Measurements from ENCODE around the gene FXR2.
"Not testable (repeated sequence)": the region's sequence is repeated elsewhere in the genome, so short reads cannot be mapped to it uniquely, and the experiment has no call there.

FXR2 gene

DNA sequence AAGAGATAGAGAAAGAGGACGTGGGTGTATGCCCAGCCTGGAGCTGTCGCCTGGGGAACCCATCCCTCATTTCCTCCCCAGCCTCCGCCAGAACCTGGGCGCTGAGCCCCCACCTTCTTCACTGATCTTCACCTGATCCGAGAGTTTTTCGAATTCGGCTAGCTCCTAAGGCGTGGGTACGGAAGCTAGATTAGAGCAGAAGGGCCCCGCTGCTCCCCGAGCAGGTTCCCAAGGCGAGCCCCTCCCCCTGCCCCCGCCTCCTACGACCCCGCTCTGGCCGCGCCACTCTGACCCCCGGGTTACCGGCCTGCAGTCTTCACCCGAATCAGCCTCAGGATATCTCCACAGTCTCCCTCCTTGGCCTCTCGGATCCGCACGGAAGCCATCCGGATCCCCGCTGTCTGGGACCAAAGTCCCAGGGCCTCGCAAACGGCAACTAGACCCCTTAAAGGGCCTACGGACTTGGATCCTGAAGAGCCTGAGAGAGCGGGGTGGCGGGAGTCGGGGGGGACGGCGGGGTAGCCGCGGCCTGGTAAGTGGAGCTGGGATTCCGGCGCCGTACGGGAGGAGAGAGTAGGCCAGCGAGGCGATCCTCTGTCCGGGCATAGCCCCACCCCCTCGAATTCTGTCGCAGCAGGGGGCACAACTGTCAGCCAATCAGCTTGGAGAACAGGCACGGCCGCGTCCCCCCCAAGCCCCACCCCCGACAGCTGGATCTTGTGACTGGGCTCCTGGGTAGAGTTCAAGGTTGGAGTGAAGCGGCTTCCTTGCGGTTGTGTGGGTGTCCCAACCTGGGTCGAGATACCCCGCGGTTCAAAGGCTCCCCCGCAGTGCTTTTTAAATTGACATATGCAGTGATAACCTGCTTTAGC is 12.8 kb upstream of the FXR2 start, which contains the start of gene SAT2:
Gene SAT2 (minus strand): TSS at position 572 of the 872 bp plus-strand sequence. CDS start 186 bp downstream, at position 386.
- DNase-seq = peak; percentile 62 to 64

DNA sequence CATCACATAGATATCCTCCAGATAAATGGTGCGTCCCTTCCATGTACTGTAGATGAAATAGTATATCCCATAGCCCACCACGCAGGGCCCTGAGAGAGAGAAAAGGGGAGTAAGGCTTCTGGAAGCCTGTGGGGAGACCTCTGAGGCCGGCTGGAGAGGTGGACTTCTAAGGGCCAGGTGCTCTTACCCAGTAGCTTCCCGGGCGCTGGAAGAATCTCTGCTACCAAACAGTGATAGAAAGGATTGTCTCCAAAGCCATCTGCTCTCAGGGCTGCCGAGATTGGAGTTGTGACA is 12.2 kb upstream of the FXR2 start:
- no peak for DNase-seq

DNA sequence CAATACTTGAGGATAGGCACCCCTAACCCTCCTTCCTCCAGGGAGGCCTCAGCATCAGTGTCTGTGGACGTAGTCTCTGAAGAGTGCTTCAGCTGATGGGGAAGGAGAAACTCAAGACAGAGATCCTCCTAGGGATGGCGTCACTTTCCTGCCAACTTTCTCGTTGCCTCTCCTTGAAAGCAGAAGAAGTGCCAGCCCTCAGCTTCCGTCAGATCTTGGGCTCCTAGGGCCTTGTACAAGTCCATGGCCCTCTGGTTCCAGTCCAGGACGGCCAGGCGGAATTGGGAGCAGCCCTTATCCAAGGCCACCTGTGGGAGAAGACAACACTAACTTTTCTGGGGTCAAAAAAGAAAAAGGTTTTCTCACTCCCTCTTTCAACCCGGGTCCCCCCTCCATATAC is 11.6 kb upstream of the FXR2 start:
- no peak for DNase-seq

DNA sequence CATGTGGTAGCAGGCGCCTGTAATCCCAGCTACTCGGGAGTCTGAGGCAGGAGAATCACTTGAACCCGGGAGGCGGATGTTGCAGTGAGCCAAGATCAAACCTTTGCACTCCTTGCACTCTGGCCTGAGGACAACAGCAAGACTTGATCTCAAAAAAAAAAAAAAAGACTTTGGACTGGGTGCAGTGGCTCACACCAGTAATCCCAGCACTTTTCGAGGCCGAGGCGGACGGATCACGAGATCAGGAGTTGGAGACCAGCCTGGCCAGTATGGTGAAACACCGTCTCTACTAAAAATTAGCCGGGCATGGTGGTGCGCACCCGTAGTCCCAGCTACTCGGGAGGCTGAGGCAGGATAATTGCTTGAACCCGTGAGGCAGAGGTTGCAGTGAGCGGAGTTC is 11.1 kb upstream of the FXR2 start:
- not testable (repeated sequence) for DNase-seq

DNA sequence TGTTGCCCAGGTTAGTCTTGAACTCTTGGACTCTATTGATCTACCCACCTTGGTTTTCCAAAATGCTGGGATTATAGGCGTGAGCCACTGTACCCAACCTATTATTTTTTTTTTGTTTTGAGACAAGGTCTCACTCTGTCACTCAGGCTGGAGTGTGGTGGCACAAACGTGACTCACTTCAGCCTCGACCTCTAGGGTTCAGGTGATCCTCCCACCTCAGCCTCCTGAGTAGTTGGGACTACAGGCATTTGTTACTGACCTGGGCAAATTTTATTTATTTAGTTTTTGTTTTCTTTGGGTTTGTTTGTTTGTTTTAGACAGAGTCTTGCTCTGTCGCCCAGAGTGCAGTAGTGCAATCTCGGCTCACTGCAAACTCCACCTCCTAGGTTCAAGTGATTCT is 9.0 kb upstream of the FXR2 start:
- DNase-seq = no peak

DNA sequence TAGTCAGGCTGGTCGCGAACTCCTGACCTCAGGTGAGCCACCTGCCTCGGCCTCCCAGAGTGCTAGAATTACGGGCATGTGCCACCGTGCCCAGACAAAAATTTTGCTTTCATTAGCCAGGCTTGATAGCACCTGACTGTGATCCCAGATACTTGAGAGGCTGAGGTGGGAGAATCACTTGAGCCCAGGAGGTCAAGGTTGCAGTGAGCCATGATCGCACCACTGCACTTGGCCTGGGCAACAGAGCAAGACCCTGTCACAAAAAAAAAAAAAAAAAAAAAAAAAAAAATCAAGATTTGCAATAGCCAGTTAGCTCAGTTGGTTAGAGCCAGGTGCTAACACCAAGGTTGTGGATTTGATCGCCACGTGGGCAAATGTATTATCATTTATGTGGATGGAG is 6.1 kb upstream of the FXR2 start:
- no peak for DNase-seq

DNA sequence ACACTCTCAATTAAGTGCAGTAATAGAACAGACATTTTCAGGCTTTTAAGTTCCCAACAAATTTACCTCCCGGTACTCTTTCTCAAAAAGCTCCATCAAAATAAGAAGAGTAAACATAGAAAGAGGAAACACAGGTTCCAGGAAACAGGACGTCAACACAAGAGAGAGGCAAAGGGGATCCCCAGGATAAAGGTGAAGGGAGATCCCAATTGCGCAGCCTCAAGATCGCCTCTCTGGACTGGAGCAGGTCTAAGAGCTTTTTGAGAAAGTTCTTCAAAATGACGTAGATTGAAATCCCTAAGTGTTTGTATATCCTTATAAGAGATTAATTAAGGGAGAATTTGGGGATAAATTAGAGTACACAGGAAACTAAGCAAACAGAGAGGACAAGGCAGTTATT is 3.9 kb upstream of the FXR2 start:
- DNase-seq = no peak

DNA sequence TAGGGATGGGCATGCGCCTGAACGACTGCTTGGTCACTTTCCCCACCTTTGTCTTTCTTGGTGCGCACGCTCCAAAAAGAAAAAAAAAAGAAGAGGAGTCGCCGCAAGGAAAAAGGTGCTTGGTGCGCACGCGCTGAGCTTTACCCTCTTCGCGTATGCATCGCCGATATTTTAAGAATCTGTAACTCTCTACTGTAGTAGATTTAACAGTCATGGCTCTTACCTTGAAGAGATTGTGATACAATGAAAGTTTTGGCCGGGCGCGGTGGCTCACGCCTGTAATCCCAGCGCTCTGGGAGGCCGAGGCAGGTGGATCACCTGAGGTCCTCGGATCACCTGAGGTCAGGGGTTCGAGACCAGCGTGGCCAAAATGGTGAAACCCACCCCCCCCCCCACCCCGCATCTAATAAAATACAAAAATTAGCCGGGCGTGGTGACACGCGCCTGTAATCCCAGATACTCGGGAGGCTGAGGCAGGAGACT is 609 bp upstream of the FXR2 start:
- DNase-seq = no peak

DNA sequence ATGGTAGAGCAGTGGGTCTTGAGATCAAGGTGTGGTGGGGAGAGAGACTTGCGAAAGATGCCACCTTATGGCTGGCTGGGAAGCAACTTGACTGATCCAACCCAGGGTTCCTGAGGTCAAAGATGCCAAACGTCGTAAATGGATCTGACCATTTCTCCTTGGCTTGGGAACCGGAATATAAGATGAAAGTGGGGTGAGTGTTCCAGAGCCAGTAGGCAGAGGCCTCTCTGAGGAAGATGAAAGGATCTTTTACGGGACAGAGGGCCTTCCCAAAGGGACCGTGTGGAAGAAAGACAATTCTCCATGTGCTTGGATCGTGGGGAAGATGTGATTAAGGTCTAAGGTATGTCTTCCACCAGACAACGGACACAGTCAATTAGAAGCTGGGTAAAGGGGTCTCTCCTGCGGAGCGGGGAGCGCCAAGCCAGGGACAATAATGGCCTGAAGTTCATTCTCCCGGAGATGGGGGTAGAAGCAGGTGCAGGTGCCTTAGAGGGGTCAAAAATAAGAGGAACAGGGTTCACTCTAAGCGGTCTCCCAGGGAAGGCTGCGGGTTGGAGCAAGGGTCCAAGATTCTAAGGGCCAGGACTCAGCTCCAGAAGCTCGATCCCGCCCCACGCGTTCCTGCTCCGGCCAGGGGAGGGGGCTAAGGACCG is 800 bp downstream of the FXR2 start:
- no peak for DNase-seq

DNA sequence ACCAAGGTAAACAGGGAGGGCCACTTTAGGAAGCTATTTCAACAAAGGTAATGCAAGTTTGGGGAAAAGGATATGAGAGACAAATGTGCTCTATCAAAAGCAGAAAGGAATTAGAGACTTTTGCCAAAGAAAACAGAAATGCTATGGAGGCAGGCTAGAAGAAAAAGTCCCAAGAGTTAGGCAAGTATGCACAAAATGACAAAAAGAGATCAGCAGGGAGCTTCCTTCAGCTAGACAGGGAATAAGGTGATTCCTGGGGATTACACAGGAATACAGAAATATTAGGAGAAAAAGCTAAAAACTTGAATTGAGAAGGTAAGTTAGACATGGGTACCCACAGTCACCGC is 2.4 kb downstream of the FXR2 start:
- no peak for DNase-seq

DNA sequence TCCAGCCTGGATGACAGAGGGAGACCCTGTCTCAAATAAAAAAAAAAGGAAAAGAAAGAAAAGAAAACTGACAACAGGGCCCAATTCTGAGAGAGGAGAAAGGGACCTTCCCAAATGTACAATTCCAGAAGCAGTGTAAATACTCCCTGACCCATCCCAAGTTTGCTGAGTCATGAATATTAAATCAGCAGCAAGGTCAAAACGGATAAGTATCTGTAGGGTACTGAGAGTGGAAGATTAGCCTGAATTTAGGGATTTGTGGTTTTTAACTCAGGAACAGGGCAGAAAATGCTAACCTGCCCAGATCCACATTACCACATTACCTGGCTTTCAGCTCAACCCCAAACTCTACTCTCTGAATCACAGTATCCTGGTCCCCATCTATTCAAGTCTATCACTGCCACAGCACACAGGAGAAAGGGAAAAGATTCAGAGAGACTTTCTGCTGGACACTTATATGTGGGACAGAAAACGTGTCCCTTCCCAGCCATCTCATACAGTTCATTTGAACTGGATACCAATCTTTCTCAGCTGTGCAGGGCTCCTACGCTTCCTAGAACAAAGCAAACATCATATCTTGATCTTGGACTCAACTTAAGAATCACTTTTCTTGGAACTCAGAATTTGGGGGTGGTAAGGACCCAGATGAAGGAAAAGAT is 2.9 kb downstream of the FXR2 start:
- no peak for DNase-seq

DNA sequence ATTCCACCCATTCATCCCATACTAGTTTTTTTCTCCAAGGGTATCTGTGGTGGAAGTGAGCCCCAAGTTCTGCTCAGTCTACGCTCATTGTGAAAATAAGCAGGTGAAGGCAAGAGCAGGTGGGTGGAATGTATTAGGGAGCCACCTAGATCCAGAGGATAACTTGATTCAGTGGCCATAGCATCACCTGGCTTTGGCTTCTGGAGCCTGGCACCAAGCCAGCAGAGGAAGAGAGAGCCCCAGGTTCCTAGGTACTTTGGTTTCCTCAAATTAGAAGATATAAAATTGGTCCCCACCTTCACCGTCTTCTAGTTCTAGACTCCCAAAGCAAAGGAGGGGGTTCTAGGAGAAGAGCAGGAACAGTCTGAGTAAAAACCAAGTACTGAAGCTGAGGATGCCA is 4.1 kb downstream of the FXR2 start:
- no peak for DNase-seq

DNA sequence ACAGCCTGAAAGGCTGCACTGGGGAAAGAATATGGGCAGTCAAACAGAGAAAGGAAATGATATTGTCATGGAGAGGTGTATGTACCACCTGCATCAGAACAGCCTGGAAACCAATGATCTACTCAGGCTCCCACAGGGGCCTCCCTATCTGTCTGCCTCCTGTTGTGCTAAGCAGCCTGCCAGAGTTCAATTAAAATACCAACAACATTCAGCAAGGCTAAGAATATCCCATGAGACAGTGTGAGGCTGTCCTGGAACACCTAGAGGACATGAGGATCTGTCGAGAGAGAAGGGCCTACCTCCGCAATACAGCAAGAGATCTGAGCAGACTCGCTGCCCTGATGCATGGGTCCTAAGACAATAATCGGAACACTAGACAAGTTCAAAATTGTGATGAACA is 8.4 kb downstream of the FXR2 start:
- DNase-seq = no peak

DNA sequence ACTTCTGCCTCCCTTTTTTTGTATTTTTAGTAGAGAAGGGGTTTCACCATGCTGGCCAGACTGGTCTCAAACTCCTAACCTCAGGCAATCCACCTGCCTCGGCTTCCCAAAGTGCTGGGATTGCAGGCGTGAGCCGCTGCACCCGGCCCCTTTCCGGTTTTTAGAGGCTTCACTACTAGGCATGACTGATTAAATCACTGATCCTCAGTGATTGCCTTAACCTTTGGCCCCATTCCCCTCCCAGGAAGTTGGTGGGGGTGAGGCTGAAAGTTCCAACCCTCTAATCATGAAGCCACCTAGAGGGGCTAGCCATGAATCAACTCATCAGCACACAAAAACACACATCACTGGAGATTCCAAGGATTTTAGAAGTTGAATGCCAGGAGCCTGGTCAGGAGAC is 17.1 kb downstream of the FXR2 start:
- not testable (repeated sequence) for DNase-seq

DNA sequence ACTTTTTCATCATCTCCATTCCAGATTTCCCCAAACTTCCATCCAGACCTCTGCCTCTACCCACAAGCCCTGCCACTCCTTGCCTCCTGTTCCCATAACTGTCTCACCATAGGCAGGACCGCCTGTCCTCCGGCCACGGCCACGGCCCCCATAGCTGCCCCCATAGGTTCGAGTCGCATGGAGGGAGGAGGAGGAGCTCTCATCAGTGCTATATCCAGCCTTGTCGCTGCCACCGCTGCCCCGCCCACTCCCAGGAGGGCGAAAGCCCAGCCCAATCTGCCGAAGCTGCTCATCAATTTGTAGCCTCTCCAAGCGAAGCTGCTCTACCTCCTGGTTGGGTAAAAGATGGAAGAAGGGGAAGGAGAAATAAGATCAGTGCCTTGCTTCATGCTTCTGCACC is 21.4 kb downstream of the FXR2 start:
- no peak for DNase-seq

DNA sequence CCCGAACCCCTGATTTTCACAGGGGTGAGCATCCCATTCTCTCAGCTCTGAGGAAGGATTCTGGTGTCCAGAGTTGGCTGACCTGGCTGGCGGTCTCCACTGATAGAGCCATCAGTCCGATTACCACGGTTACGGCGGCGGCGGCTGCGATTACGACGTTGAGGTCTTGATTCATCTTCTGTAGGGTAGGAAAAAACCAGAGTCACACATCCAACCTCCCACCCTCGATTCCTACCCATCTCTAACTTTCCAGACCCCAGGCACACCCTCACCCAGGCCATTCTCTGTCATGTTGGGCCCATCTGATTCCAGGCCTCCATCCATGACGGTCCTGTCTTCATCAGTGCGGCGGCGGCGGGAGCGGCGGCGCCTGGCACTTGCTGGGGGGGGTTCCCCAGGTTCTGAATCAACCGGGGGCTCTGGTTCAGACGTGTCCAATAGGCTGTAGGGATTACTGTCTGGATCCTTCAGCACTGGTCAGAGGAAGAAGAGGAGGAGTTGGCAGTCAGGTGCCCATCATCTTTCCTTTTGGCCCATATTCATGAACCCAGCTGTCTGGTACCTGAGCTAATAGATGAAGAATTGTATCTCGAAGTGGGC is 22.2 kb downstream of the FXR2 start:
- DNase-seq = no peak

DNA sequence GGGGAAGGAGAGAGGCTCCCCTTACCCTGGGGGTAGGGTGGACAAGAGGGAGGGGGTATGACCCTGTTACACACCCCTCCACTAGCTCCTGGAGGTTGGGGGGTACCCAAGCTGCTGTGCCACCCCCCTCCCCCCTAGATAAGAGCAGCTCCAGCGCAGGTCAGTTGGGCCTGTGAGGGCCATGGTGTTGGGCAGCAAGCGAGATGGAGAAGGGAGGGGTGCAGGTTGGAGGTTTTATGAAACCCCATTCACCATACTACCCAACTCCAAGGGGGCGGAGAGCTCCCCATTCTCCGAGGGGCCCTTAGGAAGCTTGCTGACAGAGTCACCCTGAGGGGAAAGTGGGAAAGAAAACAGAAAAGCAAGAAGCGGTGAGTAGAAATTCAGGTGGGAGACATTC is 23.1 kb downstream of the FXR2 start:
- no peak for DNase-seq

DNA sequence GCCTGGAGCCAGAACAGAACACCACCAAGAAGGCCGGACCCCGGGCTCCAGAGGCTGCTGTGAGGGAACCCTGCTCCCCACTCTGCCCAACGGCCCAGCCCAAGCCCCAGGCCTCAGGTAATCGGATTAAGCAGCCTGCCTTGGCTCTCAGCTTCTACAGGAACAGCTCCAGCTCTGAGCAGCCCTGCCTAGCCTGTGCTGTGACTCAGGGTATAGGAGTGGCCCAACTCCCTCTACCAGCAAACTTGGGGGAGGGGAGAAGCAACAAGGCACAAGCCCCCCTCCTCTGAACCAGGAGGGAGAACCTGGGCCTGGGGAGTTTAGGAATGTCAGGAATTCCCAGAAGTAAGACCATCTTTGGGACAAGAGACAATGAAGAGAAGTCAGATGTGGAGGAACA is 24.0 kb downstream of the FXR2 start:
- DNase-seq = no peak

DNA sequence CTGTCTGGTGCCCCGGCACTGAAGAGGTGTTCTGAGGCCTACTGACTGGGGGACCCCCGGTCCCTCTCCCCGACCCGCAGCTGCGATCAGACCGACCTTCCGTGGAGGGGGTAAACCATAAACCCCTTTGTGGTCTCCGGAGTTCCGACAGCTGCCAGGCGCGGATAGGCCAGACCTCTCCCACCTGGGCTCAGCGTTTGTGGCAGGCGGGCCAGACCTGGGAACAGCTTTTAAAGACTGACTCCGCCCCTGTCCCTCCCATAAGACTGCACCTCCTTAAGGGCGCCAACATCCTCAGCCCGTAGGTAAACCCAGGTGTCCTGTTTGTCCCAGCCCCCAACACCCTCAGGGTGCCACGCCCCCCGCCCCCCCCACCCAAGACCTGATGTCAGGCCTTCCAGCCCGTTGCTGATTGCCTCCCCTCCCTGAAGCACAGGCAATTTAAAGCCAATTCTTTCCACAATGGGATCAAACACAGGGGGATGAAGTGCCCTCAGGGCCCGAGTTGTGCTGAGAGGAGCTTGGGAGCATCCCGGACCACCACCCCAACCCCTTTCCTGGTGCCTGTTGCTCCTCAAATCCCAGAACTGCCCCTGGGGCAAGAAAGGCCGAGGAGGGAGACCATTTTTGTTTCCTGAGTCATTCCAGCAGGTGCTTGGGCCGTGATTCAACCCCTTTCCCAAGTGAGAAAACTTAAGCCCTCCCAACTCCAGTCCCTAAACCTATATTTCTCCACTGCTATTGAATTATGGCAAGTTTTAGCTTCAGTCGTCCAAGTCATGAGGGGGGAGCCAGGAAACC is 24.6 kb downstream of the FXR2 start, which contains the start of gene SOX15:
Gene SOX15 (minus strand): TSS at position 204 of the 801 bp plus-strand sequence. CDS start 418 bp downstream, outside the sequence.
- no peak for DNase-seq

DNA sequence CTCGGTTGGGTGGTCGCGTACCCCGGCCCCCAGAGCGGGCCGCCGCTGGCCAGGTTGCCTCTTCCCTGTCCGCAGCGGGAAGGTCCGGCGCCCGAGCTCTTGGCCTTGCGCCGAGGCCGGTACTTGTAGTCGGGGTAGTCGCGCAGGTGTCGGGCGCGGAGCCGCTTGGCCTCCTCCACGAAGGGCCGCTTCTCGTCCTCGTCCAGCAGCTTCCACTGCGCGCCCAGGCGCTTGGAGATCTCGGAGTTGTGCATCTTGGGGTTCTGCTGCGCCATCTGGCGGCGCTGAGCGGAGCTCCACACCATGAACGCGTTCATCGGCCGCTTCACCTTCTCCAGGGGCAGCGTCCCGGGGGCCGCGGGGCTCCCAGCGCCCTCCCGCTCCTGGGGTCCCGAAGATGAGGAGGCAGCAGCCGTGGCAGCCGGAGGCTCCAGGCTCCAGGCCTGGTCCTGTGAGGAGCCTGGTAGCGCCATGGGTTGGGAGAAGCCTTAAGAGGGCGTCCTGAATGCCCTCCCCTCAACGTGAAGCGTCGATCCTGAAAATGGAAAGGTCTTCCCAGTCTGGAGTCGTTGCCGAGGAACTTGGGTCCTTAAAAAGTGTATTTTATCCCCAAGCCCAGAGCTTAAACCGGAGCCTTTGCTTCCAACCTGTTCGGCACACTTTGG is 25.4 kb downstream of the FXR2 start:
- DNase-seq = no peak

DNA sequence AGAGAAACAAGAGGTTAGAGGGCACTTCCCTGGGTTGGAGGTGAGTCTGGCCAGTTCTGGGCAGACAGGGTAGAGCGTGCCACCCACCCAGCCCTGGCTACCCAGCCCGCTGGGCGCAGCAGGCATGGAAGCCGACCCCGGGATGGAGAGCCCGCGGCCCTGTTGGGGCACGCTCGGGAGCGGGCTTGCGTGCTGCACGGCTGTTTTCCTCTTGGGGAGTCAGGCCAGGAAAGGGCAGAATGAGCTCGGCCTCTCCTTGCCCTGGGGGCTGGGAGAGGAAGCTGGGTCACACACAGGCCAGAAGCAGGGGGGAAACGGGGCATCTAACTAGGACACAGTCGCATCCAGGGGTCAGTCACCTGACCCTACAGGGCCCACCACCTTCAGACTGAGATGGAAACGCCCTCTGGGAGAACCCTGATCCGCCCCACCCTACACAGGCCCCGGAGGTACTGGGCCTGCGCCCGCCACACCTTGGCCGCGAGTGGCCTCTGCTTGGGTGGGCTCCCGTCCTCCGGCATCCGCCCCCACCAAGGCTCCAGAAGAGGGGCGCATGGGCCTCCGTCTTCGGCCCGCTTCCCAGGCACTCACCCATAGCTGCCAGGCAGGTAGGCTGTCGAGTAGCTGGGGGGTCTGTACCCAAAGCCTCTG is 26.0 kb downstream of the FXR2 start:
- no peak for DNase-seq

Measured in AML-193 (cell line).